CD4-positive, alpha-beta T cell (primary cell): ENCODE results near the gene ILKAP. TPM values are rescaled to one million over a fixed set of nuclear protein-coding genes. Genes with fewer than 3 reads are reported as not detected.
A peak's percentile ranks its signal among the peaks of the same experiment; 100 is the strongest.

Experiments
- ATAC-seq: fragments of 200-7000 bp; cut with Tn5 transposase; one replicate; pipeline ENCODE4 v1.10.0; 2022; ENCODE audit warnings: mild to moderate bottlenecking; ENCODE audit not compliant: poor library complexity
- CTCF ChIA-PET: fragments of 350-600 bp; sonication (Branson Sonifier 250); formaldehyde crosslinking; loops from one replicate; lab custom pipeline; 2021; ENCODE audit warnings: antibody characterized with exemption, inconsistent platforms; lab: Charles Lee
- POLR2A ChIA-PET: fragments of 350-600 bp; sonication (Branson Sonifier 250); formaldehyde crosslinking; loops from one replicate; lab custom pipeline; 2021; ENCODE audit warnings: antibody characterized with exemption, inconsistent platforms; lab: Charles Lee
- DNase-seq, 14 experiments: peaks; one replicate each; pipeline ENCODE4 v3.0.0-alpha.2; 2013 to 2020; ENCODE audit warnings: mixed read lengths in 2 of 14
- H3K27ac ChIP-seq, 2 donors: one replicate each; pipeline versions ENCODE4 v1.5.1 to v1.7.0; 2013; ENCODE audit warnings: low read length in 2 of 2, low read depth in 1 of 2, mild to moderate bottlenecking in 1 of 2
- H3K27me3 ChIP-seq, 2 experiments: 1 replicate in 1 of 2; 2 replicates in 1 of 2; pipeline versions ENCODE4 v1.6.1 to v1.7.0; 2013; ENCODE audit warnings: low read length in 2 of 2, control low read depth in 1 of 2, mild to moderate bottlenecking in 1 of 2, moderate library complexity in 1 of 2; ENCODE audit not compliant: insufficient read depth in 2 of 2, control insufficient read depth in 1 of 2
- H3K36me3 ChIP-seq: one replicate; pipeline ENCODE4 v1.6.1; 2013; ENCODE audit warnings: low read length, control low read depth; ENCODE audit not compliant: insufficient read depth
- H3K4me1 ChIP-seq: one replicate; pipeline ENCODE4 v1.6.1; 2013; ENCODE audit warnings: low read length, control low read depth; ENCODE audit not compliant: insufficient read depth
- H3K4me3 ChIP-seq: one replicate; pipeline ENCODE4 v1.5.1; 2013; ENCODE audit warnings: mild to moderate bottlenecking, low read length, moderate library complexity
- H3K9me3 ChIP-seq, 2 experiments: 1 replicate in 1 of 2; 2 replicates in 1 of 2; pipeline versions ENCODE4 v1.6.1 to v1.7.0; 2013; ENCODE audit warnings: low read length in 2 of 2, mild to moderate bottlenecking in 2 of 2, control low read depth in 1 of 2, moderate library complexity in 1 of 2; ENCODE audit not compliant: control insufficient read depth in 1 of 2, insufficient read depth in 1 of 2
- H3K27ac Mint-ChIP-seq: one replicate; pipeline ENCODE4 v1.8.0; 2020; ENCODE audit warnings: mixed read lengths
- H3K27me3 Mint-ChIP-seq: one replicate; pipeline ENCODE4 v1.8.0; 2021; ENCODE audit warnings: mixed read lengths
- H3K36me3 Mint-ChIP-seq: one replicate; pipeline ENCODE4 v1.8.0; 2021; ENCODE audit warnings: low read depth, mixed read lengths
- H3K4me1 Mint-ChIP-seq: one replicate; pipeline ENCODE4 v1.8.0; 2021; ENCODE audit warnings: low read depth, mixed read lengths
- H3K4me3 Mint-ChIP-seq: one replicate; pipeline ENCODE4 v1.8.0; 2020; ENCODE audit warnings: mild to moderate bottlenecking, mixed read lengths
- H3K9me3 Mint-ChIP-seq: one replicate; pipeline ENCODE4 v1.8.0; 2020; ENCODE audit warnings: mixed read lengths
- CTCF ChIP-seq: fragments of 200-600 bp; IDR thresholded peaks from one replicate; pipeline ENCODE4 v1.8.0; 2022; ENCODE audit warnings: antibody characterized with exemption, mild to moderate bottlenecking
- intact Hi-C, 2 experiments: fragments of 100-400 bp; cut with DNase I in 1 of 2; cut with micrococcal nuclease in 1 of 2; formaldehyde crosslinking; loops; one replicate each; pipeline versions ENCODE4 v1.15.1 to v1.9.0; 2023 to 2025; cut with DNase I, micrococcal nuclease
- total RNA-seq, 174 experiments: library from RNA in 2 of 174; stranded (reverse) in 2 of 174; gene quantifications; one replicate each; pipeline ENCODE4 v1.2.3 and lab custom pipeline; 2021 to 2026

ILKAP gene
- total RNA-seq, 2 experiments from 2014 or later, result 133 to 143 TPM

GRCh38 chr2:238216651-238217184 is 13.2 kb upstream of the ILKAP start:
- no peak overlapping the region for H3K4me3 Mint-ChIP-seq
- ATAC-seq, result no peak
- intact Hi-C loops, result no loop called here

GRCh38 chr2:238207006-238207405 is 3.5 kb upstream of the ILKAP start:
- CTCF ChIA-PET, result no interaction called here
- H3K36me3 ChIP-seq, result no peaks in the 10 kb centered on the region
- peaks cover 14% of the 10 kb centered on the region for H3K4me1 ChIP-seq
- H3K27me3 ChIP-seq, result peaks cover 0 to 2% of the 10 kb centered on the region in 2 experiments
- H3K4me3 ChIP-seq, result no peak overlapping the region
- Mint-ChIP-seq H3K36me3 (peaks cover 8% of the 10 kb centered on the region), H3K9me3 (no peaks in the 10 kb centered on the region), H3K4me3 (no peak overlapping the region), H3K4me1 (peaks cover 7% of the 10 kb centered on the region), H3K27me3 (no peaks in the 10 kb centered on the region), H3K27ac (no peak overlapping the region)
- intact Hi-C loops, result loop anchor here in 1 of 2 experiments (10.0 kb wide), 2 partner anchors 218 to 512 kb away; partner anchors contain the start of gene ASB1
- no peak for TF ChIP-seq CTCF
- H3K9me3 ChIP-seq, result no peaks in the 10 kb centered on the region
- DNase-seq (no peak), ATAC-seq (no peak)
- H3K27ac ChIP-seq, result no peak overlapping the region
- POLR2A ChIA-PET, result no interaction called here

More at GRCh38 chr2:238216651-238217184, 13.2 kb upstream of the ILKAP start:
- H3K27ac ChIP-seq, result no peak overlapping the region
- no peak overlapping the region for H3K4me3 ChIP-seq
- Mint-ChIP-seq H3K4me1 (no peaks in the 10 kb centered on the region), H3K27ac (no peak overlapping the region), H3K27me3 (peaks cover 17% of the 10 kb centered on the region), H3K36me3 (no peaks in the 10 kb centered on the region), H3K9me3 (no peaks in the 10 kb centered on the region)
- CTCF ChIA-PET, result interaction anchor here (0.6 kb wide), 2 partner anchors 21 to 210 kb away, joined by 3 read pairs; no protein-coding TSS in a partner anchor
- H3K4me1 ChIP-seq, result no peaks in the 10 kb centered on the region
- no peaks in the 10 kb centered on the region for H3K36me3 ChIP-seq
- no peaks in the 10 kb centered on the region for H3K9me3 ChIP-seq
- DNase-seq, result no peak
- TF ChIP-seq CTCF, result no peak
- POLR2A ChIA-PET, result no interaction called here
- H3K27me3 ChIP-seq, result peaks cover 4 to 8% of the 10 kb centered on the region in 2 experiments

GRCh38 chr2:238203973-238204683 is 633 bp upstream of the ILKAP start:
- Histone ChIP-seq H3K9me3 (no peaks in the 10 kb centered on the region), H3K4me1 (peaks cover 33% of the 10 kb centered on the region), H3K36me3 (no peaks in the 10 kb centered on the region), H3K27me3 (no peaks in the 10 kb centered on the region), H3K4me3 (peak overlapping the region; percentile 52), H3K27ac (peak overlapping the region; percentile 77 to 79)
- ChIA-PET CTCF (interaction anchor here (0.8 kb wide), 1 partner anchor 35 kb away, joined by 3 read pairs; no protein-coding TSS in a partner anchor), POLR2A (interaction anchor here (0.8 to 2.6 kb wide), 7 partner anchors 17 to 143 kb away, joined by 3 to 18 read pairs (median 5); partner anchors contain the start of genes PER2 and SCLY)
- H3K27me3 Mint-ChIP-seq, result no peaks in the 10 kb centered on the region
- intact Hi-C loops, result loop anchor here (1.0 to 10.0 kb wide), 6 partner anchors 27 to 509 kb away; partner anchors contain the start of genes ASB1 (in 1 of the 2), PER2 (in 1 of the 2), SCLY (in 1 of the 2) and UBE2F (in 1 of the 2)
- no peak for ATAC-seq
- H3K4me3 Mint-ChIP-seq, result peak overlapping the region; percentile 90
- no peaks in the 10 kb centered on the region for H3K9me3 Mint-ChIP-seq
- peak in 1 of 14 experiments; percentile 17 for DNase-seq
- peaks cover 9% of the 10 kb centered on the region for H3K36me3 Mint-ChIP-seq
- peak overlapping the region; percentile 86 for H3K27ac Mint-ChIP-seq
- H3K4me1 Mint-ChIP-seq, result peaks cover 32% of the 10 kb centered on the region
- no peak for TF ChIP-seq CTCF
